OCI-LY3 (cell line): ENCODE measurements around the gene MYH10.

Experiments
- EZH2phosphoT487 ChIP-seq: fragments of 200-600 bp; shearing (Covaris generic); IDR thresholded peaks from 2 replicates; pipeline ENCODE4 v1.6.1; 2018; ENCODE audit warnings: antibody characterized with exemption, mixed run types, low read depth
- TF ChIP-seq, protein P1 (sequence below): fragments of 200-600, 300-600 bp; sonication (generic); IDR thresholded peaks from 2 replicates; pipeline ENCODE4 v1.5.1; 2014; ENCODE audit warnings: antibody characterized with exemption, low read length, low read depth

DNA sequence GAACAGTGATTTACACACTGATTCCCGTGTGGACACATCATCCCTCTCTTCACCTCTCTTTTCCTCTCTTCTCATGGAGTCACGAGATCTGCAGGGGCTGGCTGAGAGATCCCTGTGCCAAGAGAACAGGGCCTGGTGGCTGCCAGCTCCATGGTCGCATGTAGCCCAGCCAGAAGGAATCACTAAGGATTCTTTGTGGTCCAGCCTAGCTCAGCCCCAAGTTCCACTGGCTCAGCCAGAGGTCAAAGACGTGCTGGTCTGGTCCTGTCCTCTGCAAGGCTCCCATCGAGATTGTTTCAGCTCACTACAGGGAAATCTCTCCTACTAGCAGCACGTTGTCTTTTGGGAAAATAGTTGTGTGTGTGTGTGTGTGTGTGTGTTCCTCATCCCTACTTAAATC is 128.4 kb downstream of the MYH10 start:
- TF ChIP-seq, protein P1, sequence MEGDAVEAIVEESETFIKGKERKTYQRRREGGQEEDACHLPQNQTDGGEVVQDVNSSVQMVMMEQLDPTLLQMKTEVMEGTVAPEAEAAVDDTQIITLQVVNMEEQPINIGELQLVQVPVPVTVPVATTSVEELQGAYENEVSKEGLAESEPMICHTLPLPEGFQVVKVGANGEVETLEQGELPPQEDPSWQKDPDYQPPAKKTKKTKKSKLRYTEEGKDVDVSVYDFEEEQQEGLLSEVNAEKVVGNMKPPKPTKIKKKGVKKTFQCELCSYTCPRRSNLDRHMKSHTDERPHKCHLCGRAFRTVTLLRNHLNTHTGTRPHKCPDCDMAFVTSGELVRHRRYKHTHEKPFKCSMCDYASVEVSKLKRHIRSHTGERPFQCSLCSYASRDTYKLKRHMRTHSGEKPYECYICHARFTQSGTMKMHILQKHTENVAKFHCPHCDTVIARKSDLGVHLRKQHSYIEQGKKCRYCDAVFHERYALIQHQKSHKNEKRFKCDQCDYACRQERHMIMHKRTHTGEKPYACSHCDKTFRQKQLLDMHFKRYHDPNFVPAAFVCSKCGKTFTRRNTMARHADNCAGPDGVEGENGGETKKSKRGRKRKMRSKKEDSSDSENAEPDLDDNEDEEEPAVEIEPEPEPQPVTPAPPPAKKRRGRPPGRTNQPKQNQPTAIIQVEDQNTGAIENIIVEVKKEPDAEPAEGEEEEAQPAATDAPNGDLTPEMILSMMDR, result no peak
- TF ChIP-seq EZH2phosphoT487, result no peak
